ENCODE data around the gene MDM2.

GRCh38 chr12:68876461-68876860 lies 68.5 kb downstream of the MDM2 start:
- TF ChIP-seq USF2 (IDR thresholded peaks at IDR 0.05; ENCODE audit: borderline replicate concordance, low read depth, low read length) (no peak), EP300 (IDR thresholded peaks at IDR 0.05; ENCODE audit: borderline replicate concordance in 1 of 2, low read depth in 1 of 2, low read length in 1 of 2) (no peak), CTCF (IDR thresholded peaks at IDR 0.05) (no peak), MXI1 (IDR thresholded peaks at IDR 0.05; ENCODE audit: low read depth, low read length) (no peak), GABPA (IDR thresholded peaks at IDR 0.05; ENCODE audit: low read depth) (no peak), RFX5 (IDR thresholded peaks at IDR 0.05; ENCODE audit: low read length) (no peak), SIN3A (IDR thresholded peaks at IDR 0.05; ENCODE audit: borderline replicate concordance, low read depth, low read length) (no peak), POLR2AphosphoS5 (IDR thresholded peaks at IDR 0.05; ENCODE audit: low read depth, low read length) (no peak), RCOR1 (IDR thresholded peaks at IDR 0.05; ENCODE audit: low read length) (no peak), EZH2phosphoT487 (IDR thresholded peaks at IDR 0.05; ENCODE audit: borderline replicate concordance, low read depth) (no peak), RXRA (IDR thresholded peaks at IDR 0.05; ENCODE audit: borderline replicate concordance, low read depth) (no peak)

Data from SK-N-SH (cell line).